ENCODE results near the gene TUBB4A.

The TUBB4A gene

DNA sequence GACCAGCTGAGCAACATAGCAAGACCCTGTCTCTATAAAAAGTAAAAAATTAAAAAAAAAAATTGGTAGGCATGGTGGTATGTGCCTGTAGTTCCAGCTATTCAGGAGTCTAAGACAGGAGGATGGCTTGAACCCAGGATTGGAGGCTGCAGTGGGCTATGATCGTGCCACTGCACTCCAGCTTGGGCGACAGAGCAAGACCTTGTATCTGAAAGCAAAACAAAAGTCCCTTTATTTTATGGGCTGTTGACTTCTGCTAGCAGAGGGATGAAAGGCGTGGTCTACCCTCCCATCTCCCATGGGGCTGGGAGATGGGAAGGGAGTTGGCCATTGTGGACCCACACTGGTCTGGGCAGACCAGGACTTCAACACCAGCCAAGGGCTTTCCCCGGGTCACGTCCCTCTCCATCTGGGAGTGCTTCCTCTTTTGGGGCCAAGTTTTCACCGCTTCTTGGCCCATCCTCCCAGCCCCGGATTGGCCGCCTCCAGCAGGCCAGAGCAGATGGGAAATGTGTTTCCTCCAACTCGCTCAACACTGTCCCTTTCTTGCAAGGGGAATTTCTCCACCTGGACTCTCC, 26.5 kb upstream of the TUBB4A start:
- Histone ChIP-seq H3K27me3 (ENCODE audit: low read length) (no peaks in the 10 kb centered on the region), H2AFZ (ENCODE audit: low read depth, low read length, severe bottlenecking) (peak overlapping the region; percentile 20), H3K36me3 (ENCODE audit: low read length) (no peaks in the 10 kb centered on the region), H3K79me2 (ENCODE audit: insufficient read depth, low read length) (peaks cover 13% of the 10 kb centered on the region), H3K9me3 (ENCODE audit: insufficient read depth, low read length) (no peaks in the 10 kb centered on the region), H3K4me3 (ENCODE audit: insufficient read depth, low read length, poor library complexity, severe bottlenecking) (peak overlapping the region; percentile 26), H3K9me2 (replicated peaks; ENCODE audit: insufficient read depth, low read length) (no peaks in the 10 kb centered on the region), H3F3A (ENCODE audit: insufficient read depth) (peaks cover 32% of the 10 kb centered on the region), H3K9ac (ENCODE audit: low read length) (peak overlapping the region; percentile 60), H3K4me2 (ENCODE audit: low read depth, low read length, poor library complexity, severe bottlenecking) (peak overlapping the region; percentile 79), H4K20me1 (ENCODE audit: low read depth, low read length) (no peaks in the 10 kb centered on the region), H3K27ac (ENCODE audit: low read depth, low read length) (peak overlapping the region; percentile 92)
- TF ChIP-seq, protein P1, sequence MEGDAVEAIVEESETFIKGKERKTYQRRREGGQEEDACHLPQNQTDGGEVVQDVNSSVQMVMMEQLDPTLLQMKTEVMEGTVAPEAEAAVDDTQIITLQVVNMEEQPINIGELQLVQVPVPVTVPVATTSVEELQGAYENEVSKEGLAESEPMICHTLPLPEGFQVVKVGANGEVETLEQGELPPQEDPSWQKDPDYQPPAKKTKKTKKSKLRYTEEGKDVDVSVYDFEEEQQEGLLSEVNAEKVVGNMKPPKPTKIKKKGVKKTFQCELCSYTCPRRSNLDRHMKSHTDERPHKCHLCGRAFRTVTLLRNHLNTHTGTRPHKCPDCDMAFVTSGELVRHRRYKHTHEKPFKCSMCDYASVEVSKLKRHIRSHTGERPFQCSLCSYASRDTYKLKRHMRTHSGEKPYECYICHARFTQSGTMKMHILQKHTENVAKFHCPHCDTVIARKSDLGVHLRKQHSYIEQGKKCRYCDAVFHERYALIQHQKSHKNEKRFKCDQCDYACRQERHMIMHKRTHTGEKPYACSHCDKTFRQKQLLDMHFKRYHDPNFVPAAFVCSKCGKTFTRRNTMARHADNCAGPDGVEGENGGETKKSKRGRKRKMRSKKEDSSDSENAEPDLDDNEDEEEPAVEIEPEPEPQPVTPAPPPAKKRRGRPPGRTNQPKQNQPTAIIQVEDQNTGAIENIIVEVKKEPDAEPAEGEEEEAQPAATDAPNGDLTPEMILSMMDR (IDR thresholded peaks at IDR 0.05; ENCODE audit: insufficient read depth, low read length, poor library complexity, severe bottlenecking): no peak
- no peak for TF ChIP-seq EZH2phosphoT487 (conservative IDR thresholded peaks at IDR 0.05; ENCODE audit: low read length)

DNA sequence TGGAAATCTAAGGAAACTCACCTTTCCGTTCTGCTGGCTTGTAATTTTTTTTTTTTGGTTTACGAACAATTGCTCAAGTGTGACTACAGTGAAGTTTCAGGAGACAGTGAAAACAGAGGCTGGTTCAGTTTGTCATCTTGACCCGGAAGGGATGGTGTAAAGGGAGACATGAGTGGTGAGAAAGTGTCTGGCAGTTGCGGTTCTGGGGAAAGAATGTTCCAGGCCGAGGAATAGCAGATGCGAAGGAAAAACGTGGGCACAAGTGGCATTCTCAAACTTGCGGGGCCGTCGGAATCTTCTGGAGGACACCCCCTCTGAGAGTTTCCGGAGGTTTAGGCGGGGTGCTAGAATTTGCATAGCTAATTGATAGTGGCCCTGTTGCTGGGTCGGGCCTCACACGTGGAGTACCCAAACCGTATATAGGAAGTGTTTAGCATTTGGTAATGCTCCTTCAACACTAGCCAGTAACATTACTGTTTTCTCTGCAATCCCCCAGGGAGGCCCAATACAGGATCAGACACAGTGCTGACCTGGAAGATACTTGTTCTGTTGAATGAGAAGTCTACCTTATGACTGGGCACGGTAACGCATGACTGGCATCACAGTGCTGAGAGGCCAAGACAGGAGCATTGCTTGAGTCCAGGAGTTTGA, 25.9 kb upstream of the TUBB4A start:
- Histone ChIP-seq H3K27ac (ENCODE audit: low read depth, low read length) (peak overlapping the region; percentile 92), H2AFZ (ENCODE audit: low read depth, low read length, severe bottlenecking) (peak overlapping the region; percentile 97), H3K4me2 (ENCODE audit: low read depth, low read length, poor library complexity, severe bottlenecking) (peak overlapping the region; percentile 79), H3K9ac (ENCODE audit: low read length) (peak overlapping the region; percentile 60), H3K79me2 (ENCODE audit: insufficient read depth, low read length) (peaks cover 13% of the 10 kb centered on the region), H3K36me3 (ENCODE audit: low read length) (no peaks in the 10 kb centered on the region), H3K9me2 (replicated peaks; ENCODE audit: insufficient read depth, low read length) (no peaks in the 10 kb centered on the region), H3F3A (ENCODE audit: insufficient read depth) (peaks cover 38% of the 10 kb centered on the region), H3K4me3 (ENCODE audit: insufficient read depth, low read length, poor library complexity, severe bottlenecking) (peak overlapping the region; percentile 44), H3K27me3 (ENCODE audit: low read length) (no peaks in the 10 kb centered on the region), H4K20me1 (ENCODE audit: low read depth, low read length) (no peaks in the 10 kb centered on the region), H3K9me3 (ENCODE audit: insufficient read depth, low read length) (no peaks in the 10 kb centered on the region)
- TF ChIP-seq, protein P1 (IDR thresholded peaks at IDR 0.05; ENCODE audit: insufficient read depth, low read length, poor library complexity, severe bottlenecking): no peak
- TF ChIP-seq EZH2phosphoT487 (conservative IDR thresholded peaks at IDR 0.05; ENCODE audit: low read length): no peak

DNA sequence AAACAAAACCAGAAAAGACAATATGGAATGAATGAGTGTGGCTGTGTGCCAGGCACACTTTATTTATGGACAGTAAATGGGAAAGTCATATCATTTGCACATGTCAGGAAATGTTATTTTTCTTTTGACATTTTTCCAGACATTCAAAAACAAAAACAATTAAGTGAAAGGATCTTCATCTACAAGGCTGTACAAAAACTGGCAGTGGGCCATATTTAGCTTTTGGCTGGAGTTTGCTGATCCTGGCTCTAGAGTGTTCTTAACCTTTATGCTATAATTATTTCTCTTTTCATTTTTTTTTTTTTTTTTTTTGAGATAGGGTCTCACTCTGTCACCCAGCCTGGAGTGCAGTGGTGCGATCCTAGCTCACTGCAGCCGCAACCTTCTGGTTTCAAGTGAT, 22.2 kb upstream of the TUBB4A start:
- H3K9ac ChIP-seq (ENCODE audit: low read length): no peak overlapping the region
- H3K4me3 ChIP-seq (ENCODE audit: insufficient read depth, low read length, poor library complexity, severe bottlenecking): no peak overlapping the region
- H3K9me3 ChIP-seq (ENCODE audit: insufficient read depth, low read length): no peaks in the 10 kb centered on the region
- H3K27ac ChIP-seq (ENCODE audit: low read depth, low read length): peak overlapping the region; percentile 94; the same call in 1 of the 2 replicates
- TF ChIP-seq EZH2phosphoT487 (conservative IDR thresholded peaks at IDR 0.05; ENCODE audit: low read length): no peak
- TF ChIP-seq, protein P1 (IDR thresholded peaks at IDR 0.05; ENCODE audit: insufficient read depth, low read length, poor library complexity, severe bottlenecking): no peak
- no peaks in the 10 kb centered on the region for H3K36me3 ChIP-seq (ENCODE audit: low read length)
- H4K20me1 ChIP-seq (ENCODE audit: low read depth, low read length): no peaks in the 10 kb centered on the region
- H3K27me3 ChIP-seq (ENCODE audit: low read length): no peaks in the 10 kb centered on the region
- peaks cover 51% of the 10 kb centered on the region for H3F3A ChIP-seq (ENCODE audit: insufficient read depth)
- H3K4me2 ChIP-seq (ENCODE audit: low read depth, low read length, poor library complexity, severe bottlenecking): no peak overlapping the region
- no peaks in the 10 kb centered on the region for H3K9me2 ChIP-seq (replicated peaks; ENCODE audit: insufficient read depth, low read length)
- no peak overlapping the region for H2AFZ ChIP-seq (ENCODE audit: low read depth, low read length, severe bottlenecking)
- no peaks in the 10 kb centered on the region for H3K79me2 ChIP-seq (ENCODE audit: insufficient read depth, low read length)
